HG02852 (cell line): Measurements from ENCODE around the gene ADGRG3.

Experiments
- ATAC-seq: cut with Tn5 transposase; IDR thresholded peaks from one replicate; pipeline ENCODE4 v1.9.1; 2021; ENCODE audit warnings: mild to moderate bottlenecking, moderate library complexity; ENCODE audit not compliant: unreplicated experiment

The ADGRG3 gene

DNA sequence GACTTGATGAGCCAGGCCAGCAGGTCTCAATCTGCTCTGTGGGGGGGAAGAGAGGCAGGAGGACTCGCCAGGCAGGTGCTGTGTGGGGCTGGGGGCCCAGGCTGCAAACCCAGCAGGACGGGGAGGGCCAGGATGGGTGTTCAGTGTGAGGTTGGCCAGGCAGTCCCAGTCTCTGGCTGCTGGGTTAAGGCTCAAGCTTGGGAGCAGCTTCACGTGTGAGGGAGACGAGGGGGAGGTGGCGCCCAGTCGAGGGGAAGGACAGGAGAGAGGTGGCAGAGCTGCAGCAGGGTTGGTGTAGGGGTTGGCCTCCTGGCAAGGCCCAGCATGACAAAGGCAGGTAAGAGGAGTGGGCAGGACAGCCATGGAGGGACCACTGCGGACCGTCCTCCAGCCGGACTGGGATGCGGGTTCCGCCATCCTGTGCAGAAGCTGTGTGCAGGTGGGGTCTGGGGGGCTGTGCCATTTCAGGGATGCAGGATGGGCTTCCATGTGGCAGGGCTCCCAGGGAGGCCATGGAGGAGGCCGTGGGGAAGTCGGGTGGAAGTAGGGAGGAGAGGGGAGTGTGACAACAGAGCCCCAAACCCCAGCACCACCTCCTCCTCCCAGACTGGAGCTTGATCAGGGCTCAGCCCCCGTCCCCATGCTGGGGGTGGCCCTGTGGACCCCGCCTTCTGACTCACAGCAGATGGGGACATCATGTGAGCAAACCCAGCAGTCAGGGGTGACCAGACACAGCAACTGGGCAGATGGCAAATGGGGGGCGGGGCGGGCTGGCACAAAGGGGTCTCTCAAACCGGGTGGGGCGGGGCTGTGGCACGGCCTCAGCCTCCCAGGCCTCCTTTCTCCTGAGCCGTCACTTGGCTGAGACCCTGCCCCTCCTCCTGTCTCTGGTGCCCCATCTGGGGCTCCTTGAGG lies 36.9 kb upstream of the ADGRG3 start:
- no peak for ATAC-seq

DNA sequence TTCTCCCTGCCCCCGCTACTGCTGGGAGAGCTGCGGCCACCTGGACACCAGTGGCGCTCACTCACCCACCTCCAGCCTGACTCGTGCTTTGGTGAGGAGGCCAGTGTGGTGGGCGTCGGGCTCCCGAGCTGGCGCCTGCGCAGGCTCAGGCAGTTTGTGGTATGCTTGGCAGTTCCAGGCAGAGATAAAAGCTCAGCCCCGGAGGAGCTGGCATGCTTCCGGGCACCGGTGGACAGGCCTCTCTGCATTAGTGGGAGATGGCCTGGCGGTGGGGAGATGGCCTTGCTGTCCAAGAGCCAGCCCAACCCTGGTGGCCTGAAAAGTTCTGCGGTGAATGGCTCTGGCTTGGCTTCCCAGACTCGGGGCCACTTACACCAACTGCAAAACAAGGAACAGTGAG lies 35.5 kb upstream of the ADGRG3 start:
- no peak for ATAC-seq

DNA sequence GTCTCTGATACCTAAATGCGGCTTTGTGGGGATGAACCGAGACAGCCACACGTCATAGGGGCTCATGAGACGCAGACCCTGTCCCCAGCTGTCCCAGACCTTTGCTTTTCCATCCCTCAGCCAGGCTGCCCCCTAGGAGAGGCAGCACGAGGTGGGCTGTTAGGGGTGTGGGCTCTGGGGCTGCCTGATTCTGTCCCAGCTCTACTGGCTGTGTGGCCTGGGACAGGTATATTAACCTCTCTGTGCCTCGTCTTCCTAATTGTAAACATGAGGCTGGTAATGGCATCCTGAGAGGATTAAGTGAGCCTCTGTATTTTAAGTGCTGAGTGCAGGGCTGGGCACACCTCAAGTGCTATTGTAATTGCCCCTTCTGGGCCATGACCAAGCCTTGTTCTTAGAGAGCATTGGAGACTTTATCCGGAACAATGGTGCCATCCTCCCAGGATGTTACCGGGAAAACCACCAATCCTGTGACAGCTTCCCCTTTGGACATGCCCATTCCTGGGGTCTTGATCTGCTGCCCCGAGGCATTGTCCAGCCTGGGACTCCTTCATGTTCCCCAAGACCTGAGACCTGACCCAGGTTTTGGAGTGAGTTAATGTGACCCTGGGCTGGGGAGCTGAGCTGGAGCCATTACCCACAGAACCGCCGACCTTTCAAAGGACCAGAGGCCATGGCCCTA lies 34.6 kb upstream of the ADGRG3 start:
- ATAC-seq = no peak

DNA sequence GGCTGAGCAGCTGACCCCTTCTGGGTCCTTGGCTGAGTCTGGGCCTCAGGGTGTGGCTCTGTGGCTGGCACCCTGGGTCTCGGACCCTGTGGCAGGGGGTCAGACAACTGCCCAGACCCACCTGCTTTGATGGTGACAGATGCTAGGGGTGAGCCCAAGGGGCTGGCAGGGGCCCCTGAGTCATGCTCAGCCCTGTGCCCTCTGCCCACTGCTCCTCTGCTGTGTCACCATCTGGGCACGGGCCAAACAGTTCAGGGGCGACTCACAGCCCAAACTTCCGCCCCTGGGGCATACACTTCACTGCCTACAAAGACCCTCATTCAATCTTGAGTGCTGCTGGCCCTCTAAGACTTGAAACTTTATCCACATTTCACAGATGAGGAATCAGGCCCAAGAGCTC lies 33.9 kb upstream of the ADGRG3 start:
- ATAC-seq = no peak

DNA sequence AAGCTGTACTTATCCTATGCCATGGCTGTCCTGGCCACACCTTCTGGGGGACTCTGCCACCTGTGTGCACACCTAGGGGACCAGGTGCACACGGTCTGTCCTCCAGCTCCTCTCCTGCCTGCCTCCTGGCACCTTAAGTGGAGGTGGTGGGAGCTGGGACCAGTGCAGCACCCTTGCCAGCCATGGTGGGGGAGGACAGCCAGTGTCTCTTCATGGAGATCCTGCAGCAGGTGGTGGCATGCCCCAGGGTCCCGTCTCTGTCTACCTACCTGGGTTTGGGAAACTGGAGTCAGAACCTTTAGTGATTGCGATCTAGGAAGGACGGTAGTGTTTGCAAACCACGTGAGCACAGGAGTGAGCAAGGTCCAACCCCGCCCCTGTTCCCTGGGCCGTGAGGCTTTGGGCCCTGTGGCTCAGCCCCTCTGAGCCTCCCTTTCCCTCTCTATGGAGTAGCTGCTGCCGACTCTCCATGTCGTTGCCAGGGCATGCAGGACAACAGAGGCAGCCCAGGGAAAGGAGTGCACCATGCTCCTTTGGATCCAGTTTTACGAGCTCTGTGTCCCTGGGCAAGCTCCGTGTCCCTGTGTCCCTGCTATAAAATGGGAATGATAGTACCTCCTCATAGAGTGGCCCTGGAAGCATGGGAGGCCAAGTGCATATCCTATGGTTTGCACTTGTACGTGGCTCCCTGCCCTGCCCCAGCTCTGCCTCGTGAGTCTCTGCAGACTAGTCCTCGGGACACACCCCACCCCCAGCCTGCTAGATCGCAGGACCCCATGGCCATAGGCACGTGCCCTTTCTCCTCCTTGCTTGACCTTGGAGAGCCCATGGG lies 32.6 kb upstream of the ADGRG3 start:
- ATAC-seq = no peak

DNA sequence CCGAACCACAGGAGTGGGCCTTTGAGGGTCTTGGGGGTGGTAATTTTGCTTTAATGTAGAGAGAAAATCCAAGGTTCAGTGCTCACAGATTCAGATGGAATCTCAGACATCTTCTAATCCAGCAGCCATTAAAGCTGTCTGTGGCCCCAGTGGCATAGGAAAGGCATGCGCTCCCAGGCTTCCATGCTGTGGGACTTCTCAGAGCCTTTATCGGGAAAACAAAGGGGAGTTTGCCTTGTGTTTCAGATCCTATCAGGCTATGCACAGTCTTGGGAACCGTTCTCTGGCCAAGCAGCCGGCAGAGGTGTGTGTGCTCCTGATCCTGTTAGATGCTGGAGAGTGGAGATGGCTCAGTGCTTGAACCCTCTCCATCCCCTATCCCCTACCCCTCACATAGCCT lies 31.9 kb upstream of the ADGRG3 start:
- ATAC-seq = no peak

DNA sequence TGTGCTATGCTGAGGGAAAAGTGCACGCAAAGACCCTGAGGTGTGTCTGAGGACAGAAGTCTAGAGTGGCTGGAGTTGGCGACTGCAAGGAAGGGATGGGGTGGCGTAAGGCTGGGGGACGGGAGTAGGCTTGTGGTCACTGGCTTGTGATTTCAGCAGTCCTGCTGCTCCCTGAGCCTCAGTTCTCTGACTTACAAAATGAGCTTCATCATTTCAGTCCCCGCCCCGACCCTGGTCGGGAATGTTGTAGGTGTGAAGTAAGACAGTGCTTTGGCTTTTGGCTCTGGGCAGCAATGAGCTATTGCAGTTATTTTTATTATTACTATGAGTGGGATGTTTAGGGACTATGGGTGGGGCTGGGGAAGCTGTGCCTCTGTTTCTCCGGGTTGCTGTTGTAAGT lies 31.1 kb upstream of the ADGRG3 start:
- ATAC-seq = no peak

DNA sequence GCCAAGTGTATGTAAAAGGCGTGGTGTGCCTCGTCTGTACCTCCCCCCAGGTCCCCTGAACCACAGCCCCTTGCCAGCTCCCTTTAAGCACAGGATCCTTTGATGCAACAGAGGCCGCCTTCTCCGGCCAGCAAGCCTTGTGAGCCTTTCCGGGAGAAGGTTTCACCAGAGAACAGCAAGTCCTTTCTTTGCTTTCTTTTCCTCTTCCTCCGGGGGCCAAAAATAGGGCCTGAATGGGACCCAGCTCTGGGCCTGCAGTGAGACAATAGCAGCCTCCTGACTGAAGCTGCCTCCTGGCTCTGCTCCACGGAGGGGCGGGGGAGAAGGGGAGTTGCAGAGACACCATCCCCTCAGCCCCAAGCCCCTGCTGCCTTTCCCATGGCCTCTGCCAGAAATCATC lies 30.7 kb upstream of the ADGRG3 start:
- ATAC-seq = no peak

DNA sequence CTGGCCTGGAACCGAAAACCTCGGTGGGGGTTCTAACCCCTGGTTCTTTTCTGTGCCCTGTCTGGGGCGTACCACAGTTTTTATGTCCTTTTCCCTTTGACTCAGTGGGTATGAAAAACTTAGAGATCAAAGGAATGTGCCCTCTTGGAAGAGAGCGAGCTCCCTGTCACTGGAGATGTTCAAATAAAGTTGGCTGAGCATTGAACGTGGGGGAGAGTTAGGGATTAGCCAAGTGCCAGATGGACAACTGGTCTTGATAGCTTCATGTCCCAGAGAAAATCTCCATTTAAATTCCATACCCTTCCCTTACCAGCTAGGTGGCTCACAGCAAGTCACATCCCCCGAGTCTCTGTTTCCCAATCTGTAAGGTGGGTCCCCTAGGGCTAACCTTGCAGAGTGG lies 30.1 kb upstream of the ADGRG3 start:
- ATAC-seq = no peak

DNA sequence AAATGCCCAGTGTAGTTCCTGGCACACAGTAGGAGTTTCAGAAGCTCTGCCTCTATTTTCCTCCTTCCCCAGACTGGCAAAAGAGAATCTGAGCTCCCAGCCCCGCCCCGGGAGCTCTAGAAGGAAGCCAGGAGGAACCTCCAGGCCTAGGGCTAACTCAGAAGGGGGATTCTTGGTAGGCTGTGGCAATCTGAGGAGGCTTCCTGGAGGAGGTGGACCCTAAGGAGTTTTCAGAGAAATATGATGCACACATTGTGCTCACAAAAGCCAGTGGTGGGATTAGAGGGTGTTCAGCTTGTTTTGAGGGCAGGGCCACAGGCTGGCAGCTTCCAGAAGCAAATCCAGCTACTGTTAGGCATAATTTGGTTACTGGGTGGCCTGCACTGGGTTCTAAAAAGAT lies 29.7 kb upstream of the ADGRG3 start:
- no peak for ATAC-seq

DNA sequence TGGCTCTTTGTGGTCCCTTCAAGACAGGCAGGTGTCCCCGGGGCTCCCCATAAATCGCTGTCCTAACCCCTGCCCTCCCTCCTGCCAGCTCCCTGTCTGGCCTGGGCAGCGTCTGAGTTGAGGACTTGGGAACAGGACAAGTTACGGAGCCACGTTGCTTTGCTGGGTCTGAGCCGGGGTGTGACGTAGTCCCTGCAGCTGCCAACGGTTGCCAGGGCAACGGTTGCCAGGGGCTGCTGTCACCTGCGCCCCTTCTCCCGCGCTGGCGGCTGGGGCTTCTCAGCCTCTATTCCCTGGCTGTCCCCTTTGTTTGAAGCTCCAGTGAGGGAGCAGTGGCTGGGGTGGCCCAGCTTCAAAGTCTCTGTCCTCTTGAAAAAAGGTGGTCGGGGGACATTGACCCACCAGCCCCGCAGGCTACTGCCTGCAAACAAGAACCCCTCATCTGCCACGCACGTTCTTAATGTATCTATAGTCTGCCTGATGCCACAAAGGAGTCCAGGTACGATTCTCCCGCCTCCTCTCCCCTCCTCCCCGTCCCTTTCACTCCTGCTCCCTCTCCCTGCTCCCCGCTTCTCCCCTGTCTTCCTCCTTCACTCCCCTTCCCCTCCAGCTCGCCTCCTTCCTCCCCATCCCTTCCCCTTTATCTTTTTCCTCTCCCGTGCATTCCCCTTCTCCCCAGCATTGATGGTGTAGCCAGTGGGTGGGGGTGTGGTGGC lies 28.8 kb upstream of the ADGRG3 start:
- ATAC-seq = no peak

DNA sequence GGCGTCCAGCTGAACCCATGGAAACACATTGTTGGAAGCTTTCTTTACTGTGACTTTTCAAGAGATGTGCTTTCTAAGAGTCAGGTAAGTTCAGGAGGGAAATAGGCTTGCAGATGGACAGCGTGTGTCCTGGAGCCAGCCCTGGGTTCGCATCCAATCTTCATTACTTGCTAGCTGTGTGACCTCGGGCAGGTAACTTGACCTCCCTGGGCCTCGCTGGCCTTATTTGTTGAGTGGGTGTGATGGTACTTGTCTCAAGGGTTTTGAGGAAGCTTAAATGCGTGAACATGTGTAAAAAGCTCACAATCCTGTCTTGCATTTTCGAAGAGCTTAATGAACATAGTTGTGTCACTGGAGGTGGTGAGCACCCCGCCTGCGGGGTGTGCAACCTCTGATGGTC lies 27.9 kb upstream of the ADGRG3 start:
- no peak for ATAC-seq

DNA sequence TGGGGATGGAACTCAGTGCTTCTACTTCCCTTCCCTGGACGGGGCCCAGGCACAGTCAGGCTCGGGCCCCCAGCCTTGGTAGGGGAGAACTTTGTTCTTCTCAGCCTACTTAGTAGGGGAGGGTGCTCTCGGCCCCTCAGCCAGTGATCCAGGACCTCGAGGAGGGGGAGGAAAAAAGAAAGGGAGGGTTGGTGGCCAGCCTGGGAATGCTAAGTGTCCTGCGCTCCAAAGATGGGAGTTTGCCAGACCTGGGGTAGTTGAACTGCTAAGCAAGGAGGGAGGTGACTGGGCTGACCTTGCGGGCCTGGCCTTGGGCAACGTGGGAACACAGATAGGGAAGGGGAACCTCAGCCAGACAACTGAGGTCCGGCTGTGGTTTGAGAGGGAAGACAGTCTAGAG lies 27.5 kb upstream of the ADGRG3 start:
- ATAC-seq = no peak

DNA sequence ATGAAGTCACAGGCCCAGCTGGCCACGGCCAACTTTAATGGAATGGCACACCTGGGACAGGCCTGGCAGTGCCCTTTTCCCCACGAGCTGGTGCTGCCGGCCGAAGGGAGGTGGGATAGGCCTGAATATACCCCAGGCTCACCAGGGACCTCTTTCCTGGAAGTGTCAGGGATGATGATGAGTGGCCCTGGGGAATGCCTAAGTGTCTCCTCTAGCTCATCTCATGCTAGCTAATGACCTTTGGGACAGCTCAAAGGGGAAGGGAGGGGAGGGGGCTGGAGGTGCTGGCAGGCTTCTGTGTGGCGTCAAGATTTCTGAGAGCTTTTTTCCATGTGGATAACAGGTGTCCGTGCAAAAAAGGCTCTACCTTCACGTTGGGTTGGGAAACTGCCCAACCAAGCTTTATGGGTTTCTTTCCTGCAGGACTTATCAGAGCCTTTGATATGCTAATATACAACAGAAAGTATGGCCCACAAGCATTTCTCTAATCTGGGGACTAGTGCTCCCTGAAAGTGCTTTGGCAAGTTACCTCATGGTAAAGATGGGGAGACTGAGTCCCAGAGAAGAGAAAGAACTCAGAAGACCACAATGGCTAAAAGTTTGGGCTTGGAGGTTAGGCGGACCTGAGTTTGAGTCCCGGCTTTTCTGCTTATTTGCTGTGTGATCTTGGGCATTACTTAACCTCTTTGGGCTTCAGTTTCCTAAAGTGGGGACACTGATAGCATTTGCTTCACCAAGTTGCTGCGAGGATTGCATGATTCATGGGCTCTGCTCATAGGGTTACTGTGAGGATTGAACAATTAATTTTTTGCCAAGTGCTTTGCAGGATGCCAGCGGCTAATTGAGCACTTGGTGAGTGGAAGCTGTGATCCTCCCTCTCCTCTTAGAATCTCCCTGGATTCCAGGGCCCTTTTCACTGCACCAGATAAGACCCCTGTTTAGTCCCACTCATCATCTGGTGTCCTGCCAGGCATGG lies 25.7 kb upstream of the ADGRG3 start:
- no peak for ATAC-seq

DNA sequence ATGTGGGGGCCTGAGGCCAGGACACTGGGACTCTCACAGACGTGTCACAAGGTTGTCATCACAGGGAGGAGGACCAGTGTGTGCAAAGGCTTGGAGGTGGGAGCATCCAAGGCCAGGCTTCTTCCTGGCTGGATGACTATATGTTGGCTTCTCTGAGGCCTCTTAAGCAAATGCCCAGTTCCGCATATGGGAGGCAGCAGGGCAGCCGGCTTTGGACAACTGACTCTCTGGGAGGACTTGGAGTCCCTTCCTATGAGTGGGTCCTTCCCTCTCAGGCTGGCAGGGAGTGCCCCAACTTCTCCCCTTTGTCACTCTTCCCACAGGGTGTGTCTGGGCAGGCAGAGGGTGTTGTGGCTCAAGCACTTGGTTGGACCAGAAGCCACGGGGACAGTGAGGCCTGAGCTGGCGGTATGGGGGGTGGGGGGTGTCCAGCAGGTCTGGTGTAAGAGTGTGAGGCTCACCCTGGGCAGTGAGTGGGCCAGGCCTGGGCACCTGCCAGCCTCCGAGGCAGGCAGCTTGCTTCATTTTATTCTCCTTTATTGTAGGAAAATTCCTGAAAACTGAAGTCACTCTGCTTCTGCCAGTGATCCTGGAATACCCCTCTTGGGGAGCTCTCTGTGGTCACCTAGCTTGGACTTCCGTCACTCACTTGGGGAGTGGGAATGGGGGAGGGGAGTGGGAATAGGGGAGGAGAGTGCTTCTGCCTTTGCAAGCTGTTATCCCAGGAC lies 24.8 kb upstream of the ADGRG3 start:
- no peak for ATAC-seq

DNA sequence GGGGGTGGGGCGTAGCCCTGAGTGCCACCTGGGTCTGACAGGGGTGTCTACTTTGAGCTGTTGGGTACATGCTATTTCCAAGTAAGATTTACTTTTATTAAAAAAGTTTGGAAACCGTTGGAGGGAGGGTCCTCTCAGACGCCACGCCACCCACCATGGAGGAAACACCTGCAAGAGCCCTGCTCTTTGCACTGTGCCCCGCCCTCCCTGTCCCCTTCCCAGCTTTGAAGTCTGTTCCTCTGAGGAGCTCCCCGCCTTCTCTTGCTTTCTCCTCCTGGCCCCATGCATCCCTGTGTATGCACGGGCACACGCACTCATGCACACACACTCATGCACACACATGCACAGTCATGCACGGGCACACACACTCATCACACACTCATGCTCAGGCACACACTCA lies 24.2 kb upstream of the ADGRG3 start:
- ATAC-seq = no peak

DNA sequence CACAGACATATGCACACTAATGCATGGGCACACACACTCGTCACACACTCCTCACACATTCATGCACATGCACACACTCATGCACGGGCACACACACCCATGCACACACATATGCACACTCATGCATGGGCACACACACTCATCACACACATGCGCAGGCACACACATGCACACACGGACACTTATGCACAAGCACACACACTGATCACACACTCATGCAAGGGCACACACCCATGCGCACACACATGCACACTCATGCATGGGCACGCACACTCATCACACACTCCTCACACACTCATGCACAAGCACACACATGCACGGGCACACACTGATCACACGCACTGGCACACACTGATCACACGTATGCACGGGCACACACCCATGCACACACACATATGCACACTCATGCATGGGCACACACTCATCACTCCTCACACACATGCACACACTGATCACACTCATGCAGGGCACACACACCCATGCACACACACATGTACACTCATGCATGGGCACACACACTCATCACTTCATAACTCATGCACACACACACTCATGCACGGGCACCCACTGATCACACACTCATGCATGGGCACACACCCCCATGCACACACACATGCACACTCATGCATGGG lies 23.6 kb upstream of the ADGRG3 start:
- no peak for ATAC-seq

DNA sequence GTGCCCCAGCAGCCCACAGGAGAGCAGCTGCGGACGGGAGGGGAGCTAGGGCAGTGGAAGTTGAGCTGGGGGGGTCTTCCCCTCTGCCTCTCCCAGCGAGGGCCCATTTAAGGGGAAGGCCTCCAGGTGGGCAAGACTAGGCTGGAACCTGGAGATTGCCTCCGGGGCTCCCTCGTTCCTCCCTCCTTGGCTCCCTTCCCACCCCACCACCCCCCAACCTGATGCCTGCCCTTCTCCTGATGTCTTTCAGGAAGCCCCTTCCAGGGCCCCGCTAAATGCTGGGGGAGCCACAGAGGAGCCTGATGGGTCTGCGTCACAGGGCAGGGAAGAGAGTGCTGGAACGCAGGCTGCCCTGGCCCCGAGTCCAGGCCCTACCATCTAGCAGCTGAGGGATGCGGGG lies 22.9 kb upstream of the ADGRG3 start:
- no peak for ATAC-seq
